ENCODE results near the gene IQCH. TPM values are rescaled to one million over a fixed set of nuclear protein-coding genes. Genes with fewer than 3 reads are reported as not detected.

IQCH gene
- total and polyA plus RNA-seq, 2 experiments from 2014 or later, result 1.7 to 4.6 TPM

GRCh38 chr15:67304778-67305177, 50.2 kb downstream of the IQCH start (continued):
- TF ChIP-seq NANOG (IDR thresholded peaks at IDR 0.05; ENCODE audit: borderline replicate concordance) (no peak), JUNB (IDR thresholded peaks at IDR 0.05; ENCODE audit: unreplicated experiment) (no peak), EZH2phosphoT487 (IDR thresholded peaks at IDR 0.05; ENCODE audit: unreplicated experiment) (no peak), STAT1 (IDR thresholded peaks at IDR 0.05; ENCODE audit: unreplicated experiment) (no peak), EZH2 (IDR thresholded peaks at IDR 0.05; ENCODE audit: low read depth, unreplicated experiment) (no peak), CTCF (conservative IDR thresholded peaks at IDR 0.05; ENCODE audit: low read depth in 2 of 2) (no peak)
- TF ChIP-seq, protein P1, sequence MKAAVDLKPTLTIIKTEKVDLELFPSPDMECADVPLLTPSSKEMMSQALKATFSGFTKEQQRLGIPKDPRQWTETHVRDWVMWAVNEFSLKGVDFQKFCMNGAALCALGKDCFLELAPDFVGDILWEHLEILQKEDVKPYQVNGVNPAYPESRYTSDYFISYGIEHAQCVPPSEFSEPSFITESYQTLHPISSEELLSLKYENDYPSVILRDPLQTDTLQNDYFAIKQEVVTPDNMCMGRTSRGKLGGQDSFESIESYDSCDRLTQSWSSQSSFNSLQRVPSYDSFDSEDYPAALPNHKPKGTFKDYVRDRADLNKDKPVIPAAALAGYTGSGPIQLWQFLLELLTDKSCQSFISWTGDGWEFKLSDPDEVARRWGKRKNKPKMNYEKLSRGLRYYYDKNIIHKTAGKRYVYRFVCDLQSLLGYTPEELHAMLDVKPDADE (IDR thresholded peaks at IDR 0.05), result no peak

- H2AFZ ChIP-seq, result no peak overlapping the region
- H3K9me2 ChIP-seq (ENCODE audit: insufficient read depth), result no peaks in the 10 kb centered on the region
- no peak for DNase-seq (ENCODE audit: low spot score)
- H3K79me2 ChIP-seq (replicated peaks; ENCODE audit: insufficient read depth), result no peaks in the 10 kb centered on the region
- Mint-ChIP-seq H3K4me1 (peaks cover 5% of the 10 kb centered on the region; the same call in 2 of the 3 replicates), H3K36me3 (ENCODE audit: low read depth) (no peaks in the 10 kb centered on the region), H3K9me3 (no peaks in the 10 kb centered on the region), H3K27ac (no peak overlapping the region), H3K27me3 (ENCODE audit: insufficient read depth, low read depth, poor library complexity) (no peaks in the 10 kb centered on the region), H3K4me3 (no peak overlapping the region)
- no peaks in the 10 kb centered on the region for H4K20me1 ChIP-seq (replicated peaks; ENCODE audit: insufficient read depth)
- H3K4me2 ChIP-seq, result no peak overlapping the region
- ATAC-seq, result no peak
- H3K27ac ChIP-seq (ENCODE audit: low read depth), result no peak overlapping the region
- H3K27me3 ChIP-seq (ENCODE audit: insufficient read depth), result no peaks in the 10 kb centered on the region
- TF ChIP-seq NANOG (IDR thresholded peaks at IDR 0.05; ENCODE audit: borderline replicate concordance) (no peak), JUNB (IDR thresholded peaks at IDR 0.05; ENCODE audit: unreplicated experiment) (no peak), POLR2AphosphoS5 (IDR thresholded peaks at IDR 0.05; ENCODE audit: low read depth) (no peak), CREB1 (CRISPR knock-in tag; IDR thresholded peaks at IDR 0.05; ENCODE audit: low read depth) (no peak), ZNF114 (CRISPR knock-in tag; IDR thresholded peaks at IDR 0.05) (no peak)
- H3K4me3 ChIP-seq, result no peak overlapping the region
- no peaks in the 10 kb centered on the region for H3F3A ChIP-seq (replicated peaks; ENCODE audit: low read depth)
- no peaks in the 10 kb centered on the region for H3K36me3 ChIP-seq (ENCODE audit: insufficient read depth)
- peaks cover 10% of the 10 kb centered on the region; the same call in 1 of the 2 replicates for H3K4me1 ChIP-seq (ENCODE audit: insufficient read depth)
These were observed 50.9 kb downstream of the IQCH start for GRCh38 chr15:67305506-67305905.

DNA sequence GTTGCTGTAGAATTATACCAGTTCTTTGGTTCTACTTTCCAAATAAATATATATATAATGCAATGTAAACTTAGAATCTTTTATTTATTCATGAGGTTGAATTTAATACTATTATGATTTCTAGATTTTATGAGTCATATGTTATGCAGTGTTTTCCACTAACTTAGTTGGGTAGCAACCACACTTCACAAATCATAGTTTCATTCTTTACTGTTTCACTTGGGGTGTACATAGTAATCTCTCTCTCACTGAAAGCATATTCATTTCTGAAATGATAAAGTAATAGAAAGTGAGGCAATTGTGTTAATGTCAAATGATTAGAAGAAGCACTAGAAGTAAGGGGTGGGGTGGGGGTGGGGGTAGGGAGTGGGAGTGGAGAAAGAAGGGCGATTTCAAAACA, 52.6 kb downstream of the IQCH start:
- no peaks in the 10 kb centered on the region for H3K36me3 Mint-ChIP-seq (ENCODE audit: low read depth)
- H3K27ac ChIP-seq (ENCODE audit: low read depth), result no peak overlapping the region
- no peaks in the 10 kb centered on the region for H3K9me2 ChIP-seq (ENCODE audit: insufficient read depth)
- no peaks in the 10 kb centered on the region for H3K79me2 ChIP-seq (replicated peaks; ENCODE audit: insufficient read depth)
- H3K4me3 Mint-ChIP-seq, result no peak overlapping the region
- no peak overlapping the region for H3K27ac Mint-ChIP-seq
- H3K27me3 Mint-ChIP-seq (ENCODE audit: insufficient read depth, low read depth, poor library complexity), result no peaks in the 10 kb centered on the region
- H3K4me2 ChIP-seq, result no peak overlapping the region
- H3K36me3 ChIP-seq (ENCODE audit: insufficient read depth), result no peaks in the 10 kb centered on the region
- no peak for ATAC-seq
- no peaks in the 10 kb centered on the region for H3K9me3 Mint-ChIP-seq
- no peaks in the 10 kb centered on the region for H3K27me3 ChIP-seq (ENCODE audit: insufficient read depth)
- no peak overlapping the region for H2AFZ ChIP-seq
- peaks cover 10% of the 10 kb centered on the region; the same call in 1 of the 2 replicates for H3K4me1 ChIP-seq (ENCODE audit: insufficient read depth)
- H3K4me1 Mint-ChIP-seq, result peaks cover 5% of the 10 kb centered on the region; the same call in 2 of the 3 replicates
- H3K4me3 ChIP-seq, result no peak overlapping the region
- H4K20me1 ChIP-seq (replicated peaks; ENCODE audit: insufficient read depth), result no peaks in the 10 kb centered on the region
- no peak for DNase-seq (ENCODE audit: low spot score)
- no peaks in the 10 kb centered on the region for H3F3A ChIP-seq (replicated peaks; ENCODE audit: low read depth)
- TF ChIP-seq JUNB (IDR thresholded peaks at IDR 0.05; ENCODE audit: unreplicated experiment), result no peak
- TF ChIP-seq ZNF114 (CRISPR knock-in tag; IDR thresholded peaks at IDR 0.05), result no peak
- TF ChIP-seq CTCF (conservative IDR thresholded peaks at IDR 0.05; ENCODE audit: low read depth in 2 of 2), result no peak
- no peak for TF ChIP-seq EZH2 (IDR thresholded peaks at IDR 0.05; ENCODE audit: low read depth, unreplicated experiment)
- TF ChIP-seq POLR2AphosphoS5 (IDR thresholded peaks at IDR 0.05; ENCODE audit: low read depth), result no peak
- TF ChIP-seq, protein P2, sequence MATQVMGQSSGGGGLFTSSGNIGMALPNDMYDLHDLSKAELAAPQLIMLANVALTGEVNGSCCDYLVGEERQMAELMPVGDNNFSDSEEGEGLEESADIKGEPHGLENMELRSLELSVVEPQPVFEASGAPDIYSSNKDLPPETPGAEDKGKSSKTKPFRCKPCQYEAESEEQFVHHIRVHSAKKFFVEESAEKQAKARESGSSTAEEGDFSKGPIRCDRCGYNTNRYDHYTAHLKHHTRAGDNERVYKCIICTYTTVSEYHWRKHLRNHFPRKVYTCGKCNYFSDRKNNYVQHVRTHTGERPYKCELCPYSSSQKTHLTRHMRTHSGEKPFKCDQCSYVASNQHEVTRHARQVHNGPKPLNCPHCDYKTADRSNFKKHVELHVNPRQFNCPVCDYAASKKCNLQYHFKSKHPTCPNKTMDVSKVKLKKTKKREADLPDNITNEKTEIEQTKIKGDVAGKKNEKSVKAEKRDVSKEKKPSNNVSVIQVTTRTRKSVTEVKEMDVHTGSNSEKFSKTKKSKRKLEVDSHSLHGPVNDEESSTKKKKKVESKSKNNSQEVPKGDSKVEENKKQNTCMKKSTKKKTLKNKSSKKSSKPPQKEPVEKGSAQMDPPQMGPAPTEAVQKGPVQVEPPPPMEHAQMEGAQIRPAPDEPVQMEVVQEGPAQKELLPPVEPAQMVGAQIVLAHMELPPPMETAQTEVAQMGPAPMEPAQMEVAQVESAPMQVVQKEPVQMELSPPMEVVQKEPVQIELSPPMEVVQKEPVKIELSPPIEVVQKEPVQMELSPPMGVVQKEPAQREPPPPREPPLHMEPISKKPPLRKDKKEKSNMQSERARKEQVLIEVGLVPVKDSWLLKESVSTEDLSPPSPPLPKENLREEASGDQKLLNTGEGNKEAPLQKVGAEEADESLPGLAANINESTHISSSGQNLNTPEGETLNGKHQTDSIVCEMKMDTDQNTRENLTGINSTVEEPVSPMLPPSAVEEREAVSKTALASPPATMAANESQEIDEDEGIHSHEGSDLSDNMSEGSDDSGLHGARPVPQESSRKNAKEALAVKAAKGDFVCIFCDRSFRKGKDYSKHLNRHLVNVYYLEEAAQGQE (IDR thresholded peaks at IDR 0.05; ENCODE audit: unreplicated experiment), result no peak
- TF ChIP-seq STAT1 (IDR thresholded peaks at IDR 0.05; ENCODE audit: unreplicated experiment), result no peak
